Right lung (tissue), 10 donors: ENCODE results near the gene AMTN. TPM values are rescaled to one million over a fixed set of nuclear protein-coding genes. Genes with fewer than 3 reads are reported as not detected.
"Not testable (repeated sequence)": the region's sequence is repeated elsewhere in the genome, so short reads cannot be mapped to it uniquely, and the experiment has no call there.

Experiments used
- DNase-seq, 2 donors: peaks; one replicate each; pipeline ENCODE4 v3.0.0-alpha.2; 2013
- long read RNA-seq, 8 donors: transcript quantifications; one replicate each; lab custom pipeline, GENCODE V29; 2026
- polyA plus RNA-seq, 5 donors: library from polyadenylated mRNA; unstranded; fragments of 120-200 nt; gene quantifications; one replicate each; pipeline versions ENCODE4 v1.2.1 to v1.2.3, GENCODE V29; 2013; ENCODE audit warnings: inconsistent platforms in 1 of 5, low replicate concordance in 1 of 5; ENCODE audit not compliant: insufficient read length in 5 of 5, insufficient read depth in 1 of 5

AMTN gene
- polyA plus RNA-seq, result under 1 TPM in 2 of 5 donors, not detected in 3; 0.49 to 0.58 TPM
- long read RNA-seq, donor 1, result 0 reads
- long read RNA-seq, donor 2, result 0 reads
- long read RNA-seq, donor 3, result 0 reads
- long read RNA-seq, donor 4, result 0 reads
- long read RNA-seq, donor 5, result 0 reads
- long read RNA-seq, donor 6, partial matches to known transcripts, result 0 of 1 reads
- long read RNA-seq, donor 6, other reads (novel, unspliced or antisense), result 0 of 1 reads
- long read RNA-seq, donor 7, result 0 reads
- long read RNA-seq, donor 8, result 0 reads

DNA sequence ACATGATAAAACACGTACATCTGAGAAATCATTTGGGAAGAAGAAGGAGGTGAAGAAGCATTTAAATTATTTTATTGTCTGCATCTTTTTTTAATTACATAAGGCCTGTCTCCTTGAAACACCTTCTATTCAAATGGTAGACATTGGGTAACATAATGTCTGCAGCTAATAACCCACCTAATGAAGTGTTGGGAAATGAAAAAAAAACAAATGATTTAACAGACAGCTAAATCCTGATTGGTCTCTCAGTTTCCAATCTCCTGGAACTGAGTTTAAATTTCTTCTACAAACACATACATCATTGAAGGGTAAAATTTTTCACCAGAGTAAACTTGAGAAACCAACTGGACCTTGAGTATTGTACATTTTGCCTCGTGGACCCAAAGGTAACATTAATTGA, at the start of gene AMTN:
AMTN (plus strand) TSS at position 301 of the 400 bp plus-strand sequence. CDS start 209 bp downstream, outside the sequence.
- DNase-seq, result no peak

- DNase-seq, result no peak
These were observed 46.5 kb upstream of the AMTN start, which contains the start of gene MUC7 for GRCh38 chr4:70471897-70472296. Gene MUC7, plus strand, starts transcription at chr4:70472197. Its CDS starts 1,825 bp downstream, at chr4:70474022.

DNA sequence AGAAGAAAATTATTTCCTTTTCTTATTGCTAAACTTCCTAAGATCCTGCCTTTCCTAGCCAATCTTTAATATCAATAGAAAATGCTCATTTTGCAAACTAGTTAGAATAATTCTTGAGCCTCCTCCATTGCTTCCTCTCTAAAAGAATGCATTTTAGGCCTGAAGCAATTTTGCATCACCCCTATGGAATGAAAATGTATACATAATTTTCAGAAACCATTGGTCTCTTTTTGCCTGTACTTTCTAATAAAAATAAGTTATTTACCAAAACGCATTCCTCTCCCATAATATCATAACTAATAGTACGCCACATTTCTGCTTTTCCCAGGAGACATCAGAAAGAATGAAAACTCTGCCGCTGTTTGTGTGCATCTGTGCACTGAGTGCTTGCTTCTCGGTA, 44.7 kb upstream of the AMTN start:
- DNase-seq, result no peak

- no peak for DNase-seq
These were observed 29.6 kb upstream of the AMTN start for GRCh38 chr4:70488748-70489147.

DNA sequence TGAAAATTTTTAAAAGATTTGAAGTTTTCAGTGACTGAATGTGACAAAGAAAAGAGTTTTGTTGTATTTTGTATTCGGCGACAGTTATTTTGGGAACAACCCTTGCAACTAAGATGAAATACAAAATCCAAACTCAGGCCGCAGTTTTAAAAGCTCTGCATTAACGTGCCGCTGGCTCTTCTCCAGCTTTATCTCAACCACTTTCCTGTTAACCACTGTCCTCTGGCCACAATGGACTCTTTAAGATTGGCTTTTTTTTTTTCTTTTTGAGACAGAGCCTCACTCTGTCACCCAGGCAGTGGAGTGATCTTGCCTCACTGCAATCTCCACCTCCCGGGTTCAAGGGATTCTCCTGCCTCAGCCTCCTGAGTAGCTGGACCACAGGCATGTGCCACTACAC, 22.1 kb upstream of the AMTN start:
- DNase-seq, result no peak

DNA sequence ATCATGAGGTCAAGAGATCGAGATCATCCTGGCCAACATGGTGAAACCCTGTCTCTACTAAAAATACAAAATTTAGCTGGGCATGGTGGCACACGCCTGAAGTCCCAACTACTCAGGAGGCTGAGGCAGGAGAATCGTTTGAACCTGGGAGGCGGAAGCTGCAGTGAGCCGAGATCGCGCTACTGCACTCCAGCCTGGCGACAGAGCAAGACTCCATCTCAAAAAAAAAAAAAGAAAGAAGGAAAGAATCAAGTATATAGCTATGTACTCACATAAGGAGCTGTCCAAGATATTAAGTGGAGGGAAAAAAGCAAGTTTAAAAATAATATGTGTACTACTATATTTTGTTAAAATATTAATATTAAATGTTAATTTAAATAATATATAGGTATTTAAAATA, 16.5 kb upstream of the AMTN start:
- not testable (repeated sequence) for DNase-seq

DNA sequence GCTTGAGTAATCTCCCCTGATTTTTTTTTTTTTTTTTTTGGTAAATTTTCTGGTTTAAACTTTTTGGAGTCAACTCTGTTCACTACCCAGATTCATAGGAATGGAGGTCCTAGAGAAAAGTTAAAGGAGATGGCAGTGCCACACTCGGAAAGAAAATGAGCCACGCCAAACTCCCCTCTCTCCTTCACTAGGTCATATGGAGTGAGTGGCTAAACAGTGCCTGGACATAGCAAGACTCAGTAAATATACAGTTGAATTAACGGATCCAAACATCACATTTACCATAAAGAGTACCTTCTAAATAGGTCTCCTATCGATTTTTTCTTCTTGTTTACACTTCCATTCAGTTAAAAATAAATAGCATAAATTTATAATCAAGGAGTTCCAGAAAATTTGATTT, 13.6 kb upstream of the AMTN start:
- no peak for DNase-seq

GRCh38 chr4:70505151-70505748, 13.1 kb upstream of the AMTN start:
- peak; percentile 32 to 60 for DNase-seq

DNA sequence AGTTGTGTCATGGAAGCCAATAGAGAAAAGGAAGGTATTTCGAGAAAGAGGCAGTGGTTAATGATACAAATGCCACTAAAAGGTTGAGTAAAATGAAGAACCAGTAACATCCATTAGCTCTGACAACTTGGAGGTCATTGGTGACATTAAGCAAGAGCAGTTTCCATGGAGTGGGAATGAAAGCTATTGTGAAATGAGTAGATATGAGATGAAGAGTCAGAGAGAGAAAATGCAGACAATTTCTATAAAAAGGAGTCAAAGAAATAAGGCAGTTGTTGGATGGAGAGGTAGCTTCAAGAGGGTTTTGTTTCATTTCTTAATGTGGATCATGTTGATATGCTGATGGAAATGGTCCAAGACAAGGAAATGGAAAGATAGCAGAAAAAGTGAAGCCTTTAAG, 9.6 kb upstream of the AMTN start:
- peak; percentile 19 to 24 for DNase-seq

DNA sequence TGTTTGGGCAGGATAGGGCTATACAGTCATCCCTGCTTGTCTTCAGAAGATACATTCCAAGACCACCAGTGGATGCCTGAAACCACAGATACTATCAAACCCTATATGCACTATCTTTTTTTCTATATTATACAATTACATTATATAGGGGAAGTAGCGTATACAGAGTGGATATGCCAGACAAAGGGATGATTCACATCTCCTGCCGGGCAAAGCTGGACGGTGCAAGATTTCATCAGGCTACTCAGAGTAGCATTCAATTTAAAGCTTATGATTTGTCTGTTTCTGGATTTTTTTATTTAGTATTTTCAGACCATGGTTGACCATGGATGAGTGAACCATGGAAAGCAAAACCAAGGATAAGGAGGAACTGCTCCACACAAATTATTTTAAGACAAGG, 7.0 kb upstream of the AMTN start:
- DNase-seq, result no peak

GRCh38 chr4:70515367-70516250, 2.8 kb upstream of the AMTN start:
- no peak for DNase-seq

DNA sequence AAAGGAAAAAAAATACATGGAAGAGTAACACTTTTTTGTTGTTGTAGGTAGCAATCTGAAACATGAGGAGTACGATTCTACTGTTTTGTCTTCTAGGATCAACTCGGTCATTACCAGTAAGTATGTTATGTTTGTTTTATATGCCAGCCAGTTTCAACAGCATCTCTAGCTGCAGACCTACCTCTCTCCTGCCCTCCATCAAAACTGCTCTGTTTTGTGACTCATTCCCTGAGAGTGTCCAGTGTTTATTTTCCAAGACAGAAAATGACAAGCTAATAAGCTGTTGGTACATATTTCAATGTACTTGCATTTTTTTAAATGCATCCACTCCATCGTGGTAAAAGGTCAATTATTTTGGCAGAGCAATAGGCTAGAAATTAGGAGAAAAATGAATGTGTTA, 347 bp downstream of the AMTN start:
- DNase-seq, result no peak

DNA sequence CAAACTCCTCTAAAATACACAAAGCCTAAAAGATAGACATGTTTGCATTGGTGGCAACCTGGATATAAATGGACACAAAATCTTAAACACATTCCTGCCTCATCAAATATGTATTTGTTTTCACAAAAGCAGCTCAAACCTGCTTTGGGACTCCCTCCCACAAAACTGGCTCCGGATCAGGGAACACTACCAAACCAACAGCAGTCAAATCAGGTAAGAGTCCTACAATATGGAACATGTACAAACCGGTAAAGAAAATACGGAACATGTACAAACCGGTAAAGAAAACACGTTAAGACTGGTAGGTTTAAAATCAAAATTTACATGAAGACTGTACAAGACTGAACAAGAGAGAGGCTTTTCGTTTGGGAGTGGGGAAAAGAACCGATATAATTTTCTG, 4.3 kb downstream of the AMTN start:
- DNase-seq, result no peak

DNA sequence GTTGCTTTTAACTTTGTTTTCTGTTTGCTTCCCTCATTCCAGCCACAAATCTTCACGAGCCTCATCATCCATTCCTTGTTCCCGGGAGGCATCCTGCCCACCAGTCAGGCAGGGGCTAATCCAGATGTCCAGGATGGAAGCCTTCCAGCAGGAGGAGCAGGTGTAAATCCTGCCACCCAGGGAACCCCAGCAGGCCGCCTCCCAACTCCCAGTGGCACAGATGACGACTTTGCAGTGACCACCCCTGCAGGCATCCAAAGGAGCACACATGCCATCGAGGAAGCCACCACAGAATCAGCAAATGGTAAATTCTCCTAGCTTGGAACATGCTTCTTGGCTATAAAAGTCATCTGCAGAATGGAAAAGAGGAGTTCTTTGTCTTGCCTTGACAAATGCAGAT, 12.6 kb downstream of the AMTN start:
- DNase-seq, result no peak

GRCh38 chr4:70531981-70532380, 13.6 kb downstream of the AMTN start:
- DNase-seq, result no peak

GRCh38 chr4:70533211-70533610, 14.8 kb downstream of the AMTN start:
- DNase-seq, result no peak

- no peak for DNase-seq
These were observed 15.4 kb downstream of the AMTN start for GRCh38 chr4:70533791-70534190.

GRCh38 chr4:70534886-70535285, 16.5 kb downstream of the AMTN start:
- DNase-seq, result not testable (repeated sequence)

DNA sequence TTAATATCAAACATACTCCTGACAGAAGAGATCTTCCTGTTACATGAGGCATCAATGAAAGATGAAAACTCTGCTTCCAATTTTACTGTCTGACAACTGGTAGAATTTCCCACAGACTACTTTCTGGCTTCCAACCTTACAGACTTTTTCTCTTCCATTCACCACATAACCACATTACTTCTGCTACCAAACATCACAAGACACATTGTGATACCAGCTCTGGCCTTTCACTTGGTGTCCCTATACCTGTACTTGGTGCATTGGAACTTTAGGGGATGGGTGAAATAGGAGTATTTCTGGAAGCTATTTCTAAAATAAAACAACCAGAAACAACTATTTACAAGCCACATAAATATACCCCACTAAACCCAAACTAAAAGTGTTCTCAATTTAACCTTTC, 20.5 kb downstream of the AMTN start:
- DNase-seq, result no peak

DNA sequence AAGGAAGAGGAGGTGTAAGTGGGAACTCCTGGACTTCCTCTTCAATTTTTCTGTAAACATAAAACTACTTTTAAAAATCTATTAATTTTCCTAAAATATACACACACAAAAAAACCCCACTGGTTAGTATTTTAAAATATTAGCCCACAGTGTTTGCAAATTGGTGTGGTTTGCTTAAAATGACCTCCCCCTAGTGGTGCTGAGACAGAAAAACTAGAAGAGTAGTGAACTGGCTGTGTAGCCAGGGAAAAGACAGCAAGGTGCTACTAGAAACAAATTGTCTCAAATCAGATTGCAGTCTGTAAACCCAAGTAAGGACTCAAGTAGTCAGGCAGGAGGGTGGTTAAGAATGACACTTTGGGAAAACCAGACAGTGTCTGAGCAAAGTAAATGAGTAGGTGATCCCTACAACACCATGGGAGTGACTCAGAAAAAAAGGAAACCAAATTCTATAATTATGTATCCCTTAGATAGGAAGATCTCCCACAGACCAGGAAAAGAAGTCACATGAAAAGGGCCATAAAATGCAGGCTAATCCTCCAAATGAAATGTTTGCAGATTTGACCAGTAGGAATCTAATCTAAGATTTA, 26.0 kb downstream of the AMTN start:
- DNase-seq, result peak in 1 of 2 donors; percentile 6

DNA sequence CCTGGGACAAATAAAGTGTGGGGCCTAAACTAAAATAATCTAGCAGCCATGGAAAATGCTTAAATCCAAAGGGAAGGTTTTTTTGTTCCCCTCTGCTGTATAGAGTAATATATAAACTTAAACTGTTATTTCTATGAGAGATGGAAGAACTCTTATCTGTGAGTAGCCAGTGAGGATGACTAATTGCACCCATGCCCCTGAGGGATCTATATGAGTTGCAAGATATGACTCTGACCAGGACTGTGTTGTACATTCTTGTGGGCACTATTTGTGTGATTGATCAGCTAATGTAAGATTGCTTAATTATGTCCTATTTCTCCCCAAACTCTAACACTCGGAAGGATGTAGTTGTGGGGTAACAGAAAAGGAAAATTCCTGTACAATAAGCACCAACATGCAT, 38.5 kb downstream of the AMTN start:
- no peak for DNase-seq

GRCh38 chr4:70559211-70559830, 41.0 kb downstream of the AMTN start:
- peak; percentile 29 to 60 for DNase-seq
